ENCODE measurements around the gene SLC19A2. TPM values are rescaled to one million over a fixed set of nuclear protein-coding genes. Genes with fewer than 3 reads are reported as not detected.

Gene SLC19A2
- total RNA-seq, 1 donor from 2014 or later, result 14.1 TPM

DNA sequence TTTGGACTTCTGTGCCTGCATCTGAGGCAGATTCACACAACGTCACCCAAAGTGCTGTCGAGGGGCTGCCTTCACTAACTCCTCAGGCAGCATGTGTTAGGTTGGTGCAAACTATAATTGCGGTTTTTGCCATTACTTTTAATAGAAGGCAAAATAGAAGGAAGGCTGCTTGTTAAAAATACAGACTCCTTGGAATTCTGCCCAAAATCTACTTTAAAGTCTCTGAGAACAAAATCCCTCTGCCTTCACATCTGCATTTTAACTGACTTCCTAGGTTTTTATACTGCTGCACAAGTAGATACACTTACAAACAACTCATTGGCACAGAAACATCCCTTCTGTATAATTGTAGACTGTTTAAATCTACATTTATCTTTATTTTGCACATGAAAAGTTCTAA is 41.3 kb upstream of the SLC19A2 start:
- FAIRE-seq (no peak), DNase-seq (ENCODE audit: low read depth) (no peak)
- H3K9ac ChIP-seq (ENCODE audit: low read length), result no peak overlapping the region

GRCh38 chr1:169526120-169526832 is 40.5 kb upstream of the SLC19A2 start:
- Histone ChIP-seq H3K27me3 (ENCODE audit: insufficient read depth, low read length) (no peaks in the 10 kb centered on the region), H2AFZ (ENCODE audit: low read depth, low read length) (no peak overlapping the region), H4K20me1 (ENCODE audit: insufficient read depth, low read length) (no peaks in the 10 kb centered on the region), H3K27ac (ENCODE audit: low read depth, low read length) (no peak overlapping the region), H3K9me3 (ENCODE audit: insufficient read depth, low read depth, low read length) (no peaks in the 10 kb centered on the region), H3K4me3 (ENCODE audit: insufficient read depth, low read depth, low read length) (no peak overlapping the region), H3K36me3 (ENCODE audit: insufficient read depth, low read length) (no peaks in the 10 kb centered on the region), H3K79me2 (ENCODE audit: insufficient read depth, low read length) (no peaks in the 10 kb centered on the region), H3K4me2 (ENCODE audit: low read length) (no peak overlapping the region), H3K9ac (ENCODE audit: low read length) (no peak overlapping the region), H3K4me1 (ENCODE audit: insufficient read depth, low read length) (peaks cover 6% of the 10 kb centered on the region)
- H3K27ac Mint-ChIP-seq (ENCODE audit: unreplicated experiment), result no peak overlapping the region
- TF ChIP-seq CTCF (IDR thresholded peaks at IDR 0.05; ENCODE audit: insufficient read depth, low read depth, low read length) (no peak), EZH2 (IDR thresholded peaks at IDR 0.05; ENCODE audit: insufficient read depth, low read length) (no peak)
- FAIRE-seq (no peak), DNase-seq (ENCODE audit: low read depth) (no peak)
- H3K27me3 Mint-ChIP-seq (ENCODE audit: low read depth, unreplicated experiment), result no peaks in the 10 kb centered on the region
- no peak overlapping the region for H3K4me3 Mint-ChIP-seq (ENCODE audit: unreplicated experiment)
- H3K9me3 Mint-ChIP-seq (ENCODE audit: unreplicated experiment), result peaks cover 2% of the 10 kb centered on the region
- H3K4me1 Mint-ChIP-seq (ENCODE audit: low read depth, unreplicated experiment), result peaks cover 23% of the 10 kb centered on the region
- H3K36me3 Mint-ChIP-seq (ENCODE audit: low read depth, unreplicated experiment), result no peaks in the 10 kb centered on the region

More for the DNA sequence above, 41.3 kb upstream of the SLC19A2 start:
- no peaks in the 10 kb centered on the region for H3K9me3 ChIP-seq (ENCODE audit: insufficient read depth, low read depth, low read length)
- TF ChIP-seq EZH2 (IDR thresholded peaks at IDR 0.05; ENCODE audit: insufficient read depth, low read length) (no peak), CTCF (IDR thresholded peaks at IDR 0.05; ENCODE audit: insufficient read depth, low read depth, low read length) (no peak)
- no peaks in the 10 kb centered on the region for H3K27me3 ChIP-seq (ENCODE audit: insufficient read depth, low read length)
- no peak overlapping the region for H3K4me2 ChIP-seq (ENCODE audit: low read length)
- no peaks in the 10 kb centered on the region for H3K79me2 ChIP-seq (ENCODE audit: insufficient read depth, low read length)
- Mint-ChIP-seq H3K9me3 (ENCODE audit: unreplicated experiment) (peaks cover 2% of the 10 kb centered on the region), H3K27me3 (ENCODE audit: low read depth, unreplicated experiment) (no peaks in the 10 kb centered on the region), H3K4me3 (ENCODE audit: unreplicated experiment) (no peak overlapping the region), H3K36me3 (ENCODE audit: low read depth, unreplicated experiment) (no peaks in the 10 kb centered on the region), H3K27ac (ENCODE audit: unreplicated experiment) (no peak overlapping the region), H3K4me1 (ENCODE audit: low read depth, unreplicated experiment) (peaks cover 23% of the 10 kb centered on the region)
- H3K36me3 ChIP-seq (ENCODE audit: insufficient read depth, low read length), result no peaks in the 10 kb centered on the region
- no peak overlapping the region for H2AFZ ChIP-seq (ENCODE audit: low read depth, low read length)
- no peak overlapping the region for H3K4me3 ChIP-seq (ENCODE audit: insufficient read depth, low read depth, low read length)
- no peak overlapping the region for H3K27ac ChIP-seq (ENCODE audit: low read depth, low read length)
- peaks cover 6% of the 10 kb centered on the region for H3K4me1 ChIP-seq (ENCODE audit: insufficient read depth, low read length)
- H4K20me1 ChIP-seq (ENCODE audit: insufficient read depth, low read length), result no peaks in the 10 kb centered on the region

DNA sequence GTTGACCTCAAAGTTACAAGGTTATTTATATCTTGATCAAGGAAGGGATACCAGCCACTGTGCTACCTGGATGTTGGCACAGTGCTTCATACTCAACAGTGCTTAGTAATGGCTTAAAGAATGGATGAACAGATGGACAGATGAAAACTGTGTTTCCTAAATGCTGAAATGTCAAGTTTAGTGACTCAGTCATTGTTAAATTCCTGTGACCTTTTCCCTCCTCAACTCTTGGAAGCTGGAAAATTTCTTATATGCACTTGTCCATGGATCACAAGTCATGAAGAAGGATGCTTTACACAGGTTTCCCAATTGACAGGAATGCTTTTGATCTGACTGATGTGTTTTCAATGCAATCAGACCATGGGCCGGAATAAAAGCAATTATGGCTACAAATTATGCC is 39.6 kb upstream of the SLC19A2 start:
- Mint-ChIP-seq H3K9me3 (ENCODE audit: unreplicated experiment) (no peaks in the 10 kb centered on the region), H3K27ac (ENCODE audit: unreplicated experiment) (no peak overlapping the region), H3K27me3 (ENCODE audit: low read depth, unreplicated experiment) (no peaks in the 10 kb centered on the region), H3K4me1 (ENCODE audit: low read depth, unreplicated experiment) (peaks cover 21% of the 10 kb centered on the region), H3K4me3 (ENCODE audit: unreplicated experiment) (no peak overlapping the region), H3K36me3 (ENCODE audit: low read depth, unreplicated experiment) (no peaks in the 10 kb centered on the region)
- H3K79me2 ChIP-seq (ENCODE audit: insufficient read depth, low read length), result no peaks in the 10 kb centered on the region
- H3K4me3 ChIP-seq (ENCODE audit: insufficient read depth, low read depth, low read length), result no peak overlapping the region
- H3K27ac ChIP-seq (ENCODE audit: low read depth, low read length), result no peak overlapping the region
- no peaks in the 10 kb centered on the region for H3K9me3 ChIP-seq (ENCODE audit: insufficient read depth, low read depth, low read length)
- FAIRE-seq (no peak), DNase-seq (ENCODE audit: low read depth) (no peak)
- no peak overlapping the region for H2AFZ ChIP-seq (ENCODE audit: low read depth, low read length)
- no peaks in the 10 kb centered on the region for H3K27me3 ChIP-seq (ENCODE audit: insufficient read depth, low read length)
- H3K36me3 ChIP-seq (ENCODE audit: insufficient read depth, low read length), result no peaks in the 10 kb centered on the region
- TF ChIP-seq EZH2 (IDR thresholded peaks at IDR 0.05; ENCODE audit: insufficient read depth, low read length) (no peak), CTCF (IDR thresholded peaks at IDR 0.05; ENCODE audit: insufficient read depth, low read depth, low read length) (no peak)
- H4K20me1 ChIP-seq (ENCODE audit: insufficient read depth, low read length), result no peaks in the 10 kb centered on the region
- peaks cover 6% of the 10 kb centered on the region for H3K4me1 ChIP-seq (ENCODE audit: insufficient read depth, low read length)
- no peak overlapping the region for H3K4me2 ChIP-seq (ENCODE audit: low read length)
- H3K9ac ChIP-seq (ENCODE audit: low read length), result no peak overlapping the region

All from astrocyte (in vitro differentiated cells and primary cell).